HG02884 (cell line): ENCODE data around the gene TUBGCP3.
"Not testable (repeated sequence)": the region's sequence is repeated elsewhere in the genome, so short reads cannot be mapped to it uniquely, and the experiment has no call there.

Experiments
- ATAC-seq: cut with Tn5 transposase; IDR thresholded peaks from one replicate; pipeline ENCODE4 v1.9.1; 2021; ENCODE audit warnings: mild to moderate bottlenecking, moderate library complexity; ENCODE audit not compliant: unreplicated experiment

Gene TUBGCP3

GRCh38 chr13:112580211-112580610 lies 7.7 kb downstream of the TUBGCP3 start:
- no peak for ATAC-seq

GRCh38 chr13:112579310-112579843 lies 8.6 kb downstream of the TUBGCP3 start:
- ATAC-seq: no peak

GRCh38 chr13:112576768-112577167 lies 11.2 kb downstream of the TUBGCP3 start:
- no peak for ATAC-seq

GRCh38 chr13:112576191-112576590 lies 11.8 kb downstream of the TUBGCP3 start:
- no peak for ATAC-seq

GRCh38 chr13:112575675-112576074 lies 12.3 kb downstream of the TUBGCP3 start:
- no peak for ATAC-seq

- no peak for ATAC-seq
Measured at GRCh38 chr13:112574834-112575613, 12.9 kb downstream of the TUBGCP3 start.

DNA sequence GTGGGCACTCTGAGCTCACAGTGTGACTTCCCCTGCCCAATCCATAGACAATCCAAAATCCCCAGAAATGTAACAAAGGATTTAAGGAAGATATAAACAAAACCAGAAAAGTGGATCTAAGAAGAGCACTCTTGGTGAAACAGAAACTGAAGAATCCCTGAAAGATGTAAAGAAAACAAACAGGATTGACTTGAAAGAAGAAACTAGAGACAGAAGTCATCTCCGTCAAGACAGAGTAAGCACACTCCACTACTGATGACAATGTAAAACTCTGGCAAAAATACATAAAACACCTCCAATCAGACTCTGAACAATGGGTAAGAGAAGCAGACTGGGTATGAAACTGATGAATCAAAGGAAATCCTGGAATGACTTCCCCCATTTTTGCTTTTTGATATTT lies 13.5 kb downstream of the TUBGCP3 start:
- ATAC-seq: no peak

DNA sequence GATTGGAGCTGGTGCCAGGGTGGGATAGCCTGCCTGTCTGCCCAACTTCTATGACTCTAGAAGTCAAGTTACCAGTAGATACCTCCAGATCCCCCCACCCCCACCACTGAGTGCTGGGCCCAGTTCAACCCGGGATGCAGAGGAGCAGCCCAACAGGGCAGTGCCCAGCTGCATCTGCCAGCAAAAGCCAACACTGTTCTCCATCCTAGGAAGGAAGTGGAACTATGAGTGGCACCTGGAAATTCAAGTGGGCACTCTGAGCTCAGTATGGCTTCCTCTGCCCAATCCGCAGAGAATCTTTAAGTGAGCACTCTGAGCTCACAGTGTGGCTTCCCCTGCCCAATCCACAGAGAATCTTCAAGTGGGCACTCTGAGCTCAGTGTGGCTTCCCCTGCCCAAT lies 14.2 kb downstream of the TUBGCP3 start:
- no peak for ATAC-seq

GRCh38 chr13:112572366-112572765 lies 15.6 kb downstream of the TUBGCP3 start:
- no peak for ATAC-seq

GRCh38 chr13:112569821-112570220 lies 18.1 kb downstream of the TUBGCP3 start:
- ATAC-seq: no peak

DNA sequence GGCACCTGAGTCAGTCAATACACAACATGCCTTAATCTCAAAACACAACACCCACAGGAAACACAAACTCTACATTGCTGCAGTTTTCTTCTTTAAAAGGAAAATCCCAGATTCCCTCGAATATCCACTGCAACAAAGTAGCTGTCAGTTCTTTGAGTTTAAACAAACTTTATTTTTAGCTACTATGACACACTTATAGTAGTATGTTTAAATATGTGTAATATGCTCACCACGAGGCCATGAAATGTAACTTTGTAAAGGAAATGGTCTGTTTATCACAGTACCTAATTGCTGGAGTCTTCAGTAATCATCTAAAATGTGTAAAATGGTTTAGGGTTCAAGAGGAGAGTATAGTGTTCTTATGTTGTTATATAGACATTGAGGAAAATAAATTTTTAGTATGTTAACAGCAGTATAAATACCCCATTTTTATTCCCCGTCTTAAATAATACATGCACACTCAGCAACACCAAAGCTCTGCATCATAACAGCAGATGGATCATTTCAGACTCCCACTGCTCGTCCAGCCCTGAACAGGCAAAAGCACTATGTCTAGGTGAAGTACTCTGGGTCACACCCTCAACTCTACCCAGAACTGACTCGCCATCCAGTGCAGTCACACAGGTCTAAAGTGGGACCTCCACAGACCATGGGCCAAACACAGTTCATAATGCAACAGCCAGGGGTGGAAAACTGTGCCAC lies 20.6 kb downstream of the TUBGCP3 start:
- no peak for ATAC-seq

DNA sequence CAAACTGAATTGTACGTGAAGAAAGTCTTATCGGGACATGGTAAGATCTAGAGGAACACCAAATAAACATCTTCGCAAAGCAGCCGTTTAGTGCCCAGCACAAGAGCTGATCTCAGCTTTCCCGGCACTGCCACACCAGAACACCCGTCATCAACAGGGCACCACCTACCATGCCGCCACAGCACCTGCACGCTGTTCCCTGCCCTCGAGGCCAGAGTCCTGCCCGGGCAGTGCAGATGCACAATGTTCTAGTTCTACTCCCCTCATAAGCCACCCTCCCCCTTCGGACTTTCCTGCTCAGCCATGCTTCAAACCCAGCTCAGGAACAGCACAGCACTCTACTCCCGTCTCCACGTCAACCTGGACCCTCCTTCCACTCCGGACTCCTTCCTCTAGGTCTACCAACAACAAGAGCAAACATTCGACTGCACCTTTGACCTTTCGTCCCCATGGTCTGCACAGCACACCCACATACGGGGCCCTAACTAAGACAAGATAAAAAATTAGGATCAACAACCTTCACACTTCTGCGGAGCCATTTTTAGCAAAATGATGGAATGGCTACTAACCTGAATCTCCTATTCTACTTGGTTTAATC lies 25.1 kb downstream of the TUBGCP3 start:
- no peak for ATAC-seq

- no peak for ATAC-seq
Measured at GRCh38 chr13:112562254-112562653, 25.7 kb downstream of the TUBGCP3 start.

DNA sequence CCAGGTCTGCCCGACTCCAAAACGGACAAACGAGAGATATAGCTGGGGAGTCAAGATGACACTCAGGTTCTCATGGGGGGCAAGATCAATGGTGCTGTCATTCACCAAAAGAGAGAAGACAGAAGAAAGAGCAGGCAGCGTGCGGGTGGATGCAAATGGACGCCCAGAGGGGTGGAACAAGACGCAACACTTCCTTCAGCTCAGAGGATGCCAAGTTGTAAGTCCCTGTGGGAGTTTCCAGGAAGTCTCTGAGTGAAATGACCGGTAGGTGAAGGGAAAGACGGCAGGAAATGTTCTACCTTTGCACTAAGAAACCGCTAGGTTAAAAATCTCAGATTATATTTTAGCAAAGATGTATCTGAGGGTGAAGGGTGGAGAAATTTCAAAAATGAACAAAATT lies 26.5 kb downstream of the TUBGCP3 start:
- no peak for ATAC-seq

DNA sequence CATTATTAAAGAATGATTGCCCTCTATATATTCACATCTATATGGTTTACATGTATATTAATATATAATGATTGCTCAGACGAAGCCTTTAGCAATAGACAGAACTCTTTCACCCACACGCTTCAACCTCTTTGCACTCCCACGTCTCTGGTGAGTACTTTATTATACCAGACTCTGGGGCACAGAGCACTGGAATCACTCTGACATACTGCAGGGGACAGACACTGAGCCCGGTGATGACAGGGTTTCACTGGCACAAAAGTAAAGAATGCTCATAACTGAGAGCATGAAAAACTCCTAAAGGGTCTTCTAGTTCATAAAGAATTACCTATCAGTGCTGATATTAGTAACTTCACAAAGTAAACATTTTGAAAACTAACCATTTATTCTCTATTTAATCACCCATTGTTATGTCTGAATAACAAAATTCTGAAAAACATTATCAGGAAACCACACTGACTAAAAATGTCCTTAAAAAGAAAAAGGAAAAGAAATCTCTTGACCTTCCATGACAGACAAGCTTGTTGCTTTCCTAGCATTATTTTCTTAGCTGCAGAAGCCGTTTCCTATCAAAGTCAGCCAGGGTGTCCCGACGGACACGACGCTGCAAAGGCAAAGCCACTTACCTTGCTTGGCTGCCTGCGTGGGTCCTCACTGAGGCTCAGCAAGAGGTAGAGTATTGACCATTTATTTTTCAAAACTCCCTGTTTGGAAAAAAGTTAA lies 29.1 kb downstream of the TUBGCP3 start:
- no peak for ATAC-seq

- no peak for ATAC-seq
Measured at GRCh38 chr13:112556600-112556999, 31.4 kb downstream of the TUBGCP3 start.

DNA sequence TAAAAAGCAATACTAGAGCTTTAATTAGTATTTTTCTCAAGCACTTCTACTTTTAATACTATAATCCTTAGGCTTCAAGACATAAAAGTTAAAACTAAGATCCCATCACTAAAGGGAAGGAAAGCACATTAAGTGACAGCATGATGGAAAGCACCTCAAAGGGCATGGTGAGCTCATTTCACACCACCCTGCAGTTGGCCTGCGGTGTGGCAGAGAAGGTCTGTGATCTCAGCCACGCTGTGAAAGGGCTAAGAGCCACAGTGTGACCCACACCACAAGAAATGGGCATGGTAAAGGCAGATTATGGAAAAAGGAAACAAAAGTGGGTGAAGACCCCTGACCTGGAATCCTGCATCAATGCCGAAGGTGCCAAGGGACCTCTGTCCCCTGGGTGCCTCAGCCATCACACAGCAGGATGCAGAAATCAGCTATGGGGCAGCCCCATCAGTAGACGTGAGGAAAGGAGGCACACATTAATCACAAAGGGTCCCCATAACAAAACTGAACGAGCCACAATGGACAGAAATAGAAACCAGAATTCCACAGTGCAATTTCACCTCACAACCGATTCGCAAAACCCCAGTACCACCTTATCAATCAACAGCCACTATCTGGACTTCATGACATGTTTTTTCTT lies 33.6 kb downstream of the TUBGCP3 start:
- ATAC-seq: no peak

DNA sequence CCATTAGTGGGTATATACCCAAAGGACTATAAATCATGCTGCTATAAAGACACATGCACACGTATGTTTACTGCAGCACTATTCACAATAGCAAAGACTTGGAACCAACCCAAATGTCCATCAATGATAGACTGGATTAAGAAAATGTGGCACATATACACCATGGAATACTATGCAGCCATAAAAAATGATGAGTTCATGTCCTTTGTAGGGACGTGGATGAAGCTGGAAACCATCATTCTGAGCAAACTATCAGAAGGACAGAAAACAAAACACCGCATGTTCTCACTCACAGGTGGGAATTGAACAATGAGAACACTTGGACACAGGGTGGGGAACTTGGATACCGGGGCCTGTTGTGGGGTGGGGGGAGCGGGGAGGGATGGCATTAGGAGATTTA lies 39.0 kb downstream of the TUBGCP3 start:
- not testable (repeated sequence) for ATAC-seq

DNA sequence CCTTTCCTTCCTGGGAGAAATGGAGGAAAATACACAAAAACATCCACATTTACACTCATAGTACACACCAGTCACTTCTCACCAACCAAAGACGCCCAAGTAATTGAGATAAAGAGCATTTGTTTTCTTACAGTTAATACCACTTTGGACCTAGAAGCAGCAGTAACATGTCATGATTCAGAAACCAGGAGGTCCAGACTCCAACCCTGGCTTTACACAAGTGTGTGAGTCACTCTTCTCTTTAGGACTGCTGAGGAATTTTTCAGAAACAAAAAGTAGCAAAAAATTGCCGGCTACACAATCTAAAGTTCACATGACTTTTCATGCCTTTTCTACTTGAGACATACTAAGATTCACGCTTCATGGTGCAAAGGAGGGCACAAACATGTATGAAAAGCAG lies 42.1 kb downstream of the TUBGCP3 start:
- ATAC-seq: no peak

GRCh38 chr13:112532837-112533745 lies 54.9 kb downstream of the TUBGCP3 start:
- ATAC-seq: no peak
